Erythroblast (primary cell): ENCODE data around the gene C2CD3.

ENCODE experiments used
- GATA1 ChIP-seq: IDR thresholded peaks from 2 replicates; pipeline ENCODE4 v1.6.1; 2011; ENCODE audit warnings: low read depth, mild to moderate bottlenecking, control low read depth, low read length, moderate library complexity
- POLR2A ChIP-seq: IDR thresholded peaks from 2 replicates; pipeline ENCODE4 v1.6.1; 2011; ENCODE audit warnings: mild to moderate bottlenecking, low read length

DNA sequence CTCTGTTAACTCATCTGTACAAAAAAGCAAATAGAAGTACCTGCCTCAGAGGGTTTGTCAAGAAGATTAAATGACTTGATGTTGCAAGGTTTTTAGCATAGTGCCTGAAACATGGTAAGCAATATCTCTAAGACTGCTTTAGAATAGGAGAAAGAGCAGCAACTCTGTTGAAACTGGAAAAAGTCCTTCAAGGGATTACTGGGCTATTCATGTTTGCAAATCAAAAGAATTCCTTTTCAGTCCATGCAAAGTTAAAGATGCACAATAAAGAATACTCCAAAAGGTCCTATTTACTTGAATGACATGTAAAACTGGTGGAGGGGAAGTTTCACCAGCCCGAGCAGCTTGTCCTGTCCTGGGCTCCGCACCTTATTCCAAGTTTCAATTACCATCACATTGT, 70.6 kb downstream of the C2CD3 start:
- TF ChIP-seq POLR2A (no peak), GATA1 (no peak)
